Retinal pigment epithelial cell (primary cell): ENCODE data around the gene NRXN2.

Experiments used
- DNase-seq: peaks from one replicate; pipeline ENCODE4 v3.0.0-alpha.2; 2010; ENCODE audit warnings: low read depth
- H3K4me3 ChIP-seq: 2 replicates; pipeline ENCODE4 v1.5.1; 2011; ENCODE audit warnings: mild to moderate bottlenecking, low read length, control low read depth, moderate library complexity
- CTCF ChIP-seq: conservative IDR thresholded peaks from 2 replicates; pipeline ENCODE4 v1.5.1; 2011; ENCODE audit warnings: low read depth, low read length, control low read depth, inconsistent platforms

The NRXN2 gene

GRCh38 chr11:64661146-64661545, 61.9 kb downstream of the NRXN2 start:
- no peak for TF ChIP-seq CTCF
- H3K4me3 ChIP-seq = no peak overlapping the region
- no peak for DNase-seq

GRCh38 chr11:64660706-64661105, 62.3 kb downstream of the NRXN2 start:
- DNase-seq = no peak
- no peak for TF ChIP-seq CTCF
- no peak overlapping the region for H3K4me3 ChIP-seq

GRCh38 chr11:64660205-64660604, 62.8 kb downstream of the NRXN2 start:
- no peak for DNase-seq
- TF ChIP-seq CTCF = no peak
- no peak overlapping the region for H3K4me3 ChIP-seq

GRCh38 chr11:64659417-64660144, 63.4 kb downstream of the NRXN2 start:
- no peak for DNase-seq
- TF ChIP-seq CTCF = no peak
- H3K4me3 ChIP-seq = no peak overlapping the region

- H3K4me3 ChIP-seq = no peak overlapping the region
- DNase-seq = no peak
- TF ChIP-seq CTCF = no peak
Measured at GRCh38 chr11:64658265-64658664, 64.7 kb downstream of the NRXN2 start.

- peak; percentile 16 for TF ChIP-seq CTCF
- no peak for DNase-seq
- no peak overlapping the region for H3K4me3 ChIP-seq
Measured at GRCh38 chr11:64656862-64657261, 66.1 kb downstream of the NRXN2 start.

GRCh38 chr11:64655941-64656601, 66.9 kb downstream of the NRXN2 start:
- no peak for DNase-seq
- no peak overlapping the region for H3K4me3 ChIP-seq
- TF ChIP-seq CTCF = no peak
